Kidney capillary endothelial cell (primary cell): ENCODE data around the gene NDUFV3.
"Not testable (repeated sequence)": the region's sequence is repeated elsewhere in the genome, so short reads cannot be mapped to it uniquely, and the experiment has no call there.

Source experiments
- DNase-seq: peaks from one replicate; pipeline ENCODE4 v3.0.0-alpha.2; 2018; ENCODE audit warnings: low spot score

NDUFV3 gene

DNA sequence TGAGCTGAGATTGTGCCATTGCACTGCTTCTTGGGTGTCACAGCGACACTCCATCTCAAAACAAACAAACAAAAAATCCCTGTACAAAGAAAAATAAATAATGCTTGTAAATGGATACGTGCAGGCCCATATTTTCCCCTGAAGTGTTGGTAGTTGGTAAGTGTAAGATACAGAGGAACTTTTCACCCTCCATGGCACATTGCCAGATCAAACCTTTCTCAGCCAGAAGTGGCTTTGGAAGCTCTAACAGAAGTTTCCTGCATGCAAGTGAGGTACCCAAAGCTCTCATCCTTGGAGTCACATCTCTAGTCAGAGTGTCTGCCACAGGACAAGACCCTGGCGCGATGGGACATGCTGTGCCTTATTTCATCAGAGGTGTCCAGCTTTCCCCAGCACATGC, 7.3 kb downstream of the NDUFV3 start:
- DNase-seq: no peak

DNA sequence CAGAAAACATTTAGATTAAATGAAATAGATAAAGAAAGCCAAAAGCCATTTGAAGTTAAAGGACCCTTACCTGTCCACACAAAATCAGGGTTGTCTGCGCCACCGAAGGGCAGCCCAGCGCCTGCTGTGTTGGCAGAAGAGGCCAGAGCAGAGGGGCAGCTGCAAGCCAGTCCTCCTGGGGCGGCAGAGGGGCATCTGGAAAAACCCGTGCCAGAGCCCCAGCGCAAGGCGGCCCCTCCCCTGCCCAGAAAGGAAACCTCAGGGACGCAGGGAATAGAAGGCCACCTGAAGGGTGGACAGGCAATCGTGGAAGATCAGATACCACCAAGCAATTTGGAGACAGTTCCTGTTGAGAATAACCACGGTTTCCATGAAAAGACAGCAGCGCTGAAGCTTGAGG, 10.7 kb downstream of the NDUFV3 start:
- no peak for DNase-seq

GRCh38 chr21:42905195-42905594, 12.1 kb downstream of the NDUFV3 start:
- no peak for DNase-seq

- DNase-seq: no peak
These were observed 13.1 kb downstream of the NDUFV3 start for GRCh38 chr21:42906233-42906632.

DNA sequence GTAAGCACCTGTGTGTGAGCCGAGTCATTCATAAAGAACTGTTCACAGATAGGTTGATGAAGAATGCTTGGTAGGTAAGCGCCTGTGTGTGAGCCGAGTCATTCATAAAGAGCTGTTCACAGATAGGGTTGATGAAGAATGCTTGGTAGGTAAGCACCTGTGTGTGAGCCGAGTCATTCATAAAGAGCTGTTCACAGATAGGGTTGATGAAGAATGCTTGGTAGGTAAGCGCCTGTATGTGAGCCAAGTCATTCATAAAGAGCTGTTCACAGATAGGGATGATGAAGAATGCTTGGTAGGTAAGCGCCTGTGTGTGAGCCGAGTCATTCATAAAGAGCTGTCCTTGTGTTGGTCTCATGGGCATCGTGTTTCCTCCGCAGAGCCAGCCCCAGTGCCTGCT, 15.4 kb downstream of the NDUFV3 start:
- DNase-seq: not testable (repeated sequence)

- not testable (repeated sequence) for DNase-seq
These were observed 18.8 kb downstream of the NDUFV3 start for GRCh38 chr21:42911920-42912319.

GRCh38 chr21:42913476-42913875, 20.4 kb downstream of the NDUFV3 start:
- DNase-seq: no peak

- DNase-seq: no peak
These were observed 25.2 kb downstream of the NDUFV3 start for GRCh38 chr21:42918291-42918690.

- no peak for DNase-seq
These were observed 28.8 kb downstream of the NDUFV3 start for GRCh38 chr21:42921927-42922326.

DNA sequence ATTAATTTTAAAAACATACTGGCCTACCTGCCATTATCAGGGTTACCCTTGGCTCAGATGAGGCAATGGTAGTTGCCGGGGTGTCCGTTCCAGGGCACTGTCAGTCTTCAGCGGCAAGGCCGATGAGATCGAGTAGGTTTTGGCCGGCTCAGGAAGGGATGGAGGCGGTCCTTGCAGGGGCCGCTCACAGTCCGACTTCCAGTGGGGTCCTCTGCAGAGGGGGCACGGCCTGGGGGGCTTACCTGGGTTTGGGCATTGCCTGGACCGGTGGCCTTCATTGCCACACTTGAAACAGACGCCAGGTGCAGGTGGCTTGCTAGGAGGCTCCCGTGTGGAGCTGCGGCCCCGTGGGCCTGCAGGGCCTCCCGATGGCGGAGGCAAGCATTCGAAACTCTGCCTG, 29.8 kb downstream of the NDUFV3 start:
- no peak for DNase-seq

DNA sequence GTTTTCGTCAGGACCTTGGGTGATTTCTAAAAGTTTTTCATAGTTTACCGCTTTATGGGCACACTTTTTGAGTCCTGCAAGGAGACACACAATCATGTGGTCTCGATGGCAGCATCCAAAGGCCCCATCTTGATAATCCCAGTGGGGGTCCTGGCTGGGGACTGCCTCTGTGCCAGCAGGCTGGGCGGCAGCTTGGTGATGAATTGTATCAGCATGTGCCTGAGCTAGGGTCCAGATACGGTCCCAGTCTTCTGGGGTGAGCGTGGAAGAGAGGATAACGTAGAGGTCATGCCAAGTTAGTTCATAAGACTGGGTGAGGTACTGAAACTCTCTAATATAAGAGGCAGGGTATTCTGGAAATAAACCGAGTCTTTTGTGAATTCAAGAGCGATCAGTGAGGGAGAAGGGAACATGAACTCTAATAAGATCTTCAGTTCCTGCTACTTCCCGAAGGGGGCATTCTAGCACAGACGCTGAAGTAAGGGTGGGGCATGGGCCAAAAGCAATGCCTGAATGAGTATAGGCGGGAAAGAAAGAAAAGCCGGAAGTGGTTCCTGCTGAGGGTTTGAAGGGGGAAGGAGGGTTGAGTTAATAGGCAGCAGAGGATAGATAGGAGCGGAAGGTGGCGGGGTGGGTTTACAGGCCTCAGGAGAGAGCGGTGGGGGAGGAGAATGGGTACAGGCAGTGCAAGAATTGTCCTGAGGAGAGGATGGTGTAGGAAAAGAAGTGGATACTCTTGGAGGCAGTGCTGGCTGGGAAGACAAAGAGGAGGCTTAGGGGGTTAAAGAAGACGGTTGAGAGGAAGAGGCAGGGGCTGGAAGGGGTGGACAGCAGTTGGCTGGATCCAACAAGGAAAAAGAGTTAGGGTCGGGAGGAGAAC, 30.7 kb downstream of the NDUFV3 start:
- peak; percentile 74 for DNase-seq

- DNase-seq: no peak
These were observed 31.3 kb downstream of the NDUFV3 start for GRCh38 chr21:42924433-42924751.

DNA sequence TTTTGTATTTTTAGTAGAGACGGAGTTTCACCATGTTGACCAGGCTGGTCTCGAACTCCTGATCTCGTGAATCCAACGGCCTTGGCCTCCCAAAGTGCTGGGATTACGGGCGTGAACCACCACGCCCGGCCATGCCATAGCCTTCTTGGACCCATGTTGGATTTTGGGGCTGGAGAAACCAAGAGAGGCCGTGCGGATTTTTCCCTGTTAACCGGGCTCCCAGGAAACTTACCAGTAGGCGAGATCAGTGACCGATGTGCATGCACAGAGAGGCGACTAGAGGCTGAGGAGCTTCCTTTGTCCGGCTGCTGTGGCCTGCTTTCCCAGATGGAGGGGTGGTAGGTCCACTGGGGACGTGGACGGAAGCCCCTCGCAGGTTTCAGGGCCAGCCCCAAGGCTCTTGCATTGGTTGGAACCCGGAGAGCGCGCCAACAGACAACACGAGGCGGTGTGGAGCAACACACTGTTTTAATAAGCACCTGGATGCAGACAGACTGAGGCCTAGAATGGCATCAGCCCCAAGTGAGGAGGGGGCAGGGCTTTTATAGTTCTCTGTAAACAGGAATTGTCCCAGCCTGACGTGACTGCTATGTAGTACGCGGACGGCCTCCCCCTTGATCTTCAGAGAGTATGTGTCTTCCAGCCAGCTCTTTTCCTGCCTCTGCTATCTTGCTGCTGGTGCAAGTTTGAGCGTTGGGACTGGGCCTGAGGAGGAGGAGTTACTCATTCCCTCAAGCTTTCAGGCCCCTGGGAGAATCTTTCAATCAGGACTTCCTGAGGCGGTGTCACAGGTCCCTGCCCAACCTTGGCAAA, 32.2 kb downstream of the NDUFV3 start, which contains the start of gene ERVH48-1:
TSS of gene ERVH48-1 (minus strand) at position 517 of the 813 bp plus-strand sequence. CDS start 6,624 bp downstream, outside the sequence.
- DNase-seq: no peak

DNA sequence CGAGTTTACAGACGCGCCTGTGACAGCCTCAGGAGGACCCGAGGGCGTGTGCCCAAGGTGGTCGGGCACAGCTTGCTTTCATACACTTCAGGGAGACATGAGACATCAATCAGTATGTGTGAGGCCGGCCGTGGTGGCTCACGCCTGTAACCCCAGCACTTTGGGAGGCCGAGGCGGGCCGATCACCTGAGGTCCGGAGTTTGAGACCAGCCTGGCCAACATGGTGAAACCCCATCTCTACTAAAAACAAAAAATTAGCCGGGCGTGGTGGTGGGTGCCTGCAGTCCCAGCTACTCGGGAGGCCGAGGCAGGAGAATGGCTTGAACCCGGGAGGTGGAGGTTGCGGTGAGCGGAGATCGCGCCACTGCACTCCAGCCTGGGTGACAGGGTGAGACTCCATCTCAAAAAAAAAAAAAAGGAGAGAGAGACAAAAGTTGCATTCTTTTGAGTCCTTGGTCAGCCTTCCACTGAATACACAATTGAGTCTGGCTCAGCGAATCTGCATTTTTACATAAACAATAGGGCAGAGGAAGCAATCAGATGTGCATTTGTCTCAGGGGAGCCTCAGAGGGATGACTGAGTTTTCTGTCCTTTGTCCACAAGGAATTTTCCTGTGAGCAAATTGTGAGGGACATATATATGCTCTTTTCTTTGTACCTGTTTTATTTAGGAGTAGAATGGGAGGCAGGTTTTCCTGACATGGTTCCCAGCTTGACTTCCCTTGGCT, 34.5 kb downstream of the NDUFV3 start:
- DNase-seq: not testable (repeated sequence)

GRCh38 chr21:42929969-42930368, 36.9 kb downstream of the NDUFV3 start:
- no peak for DNase-seq

DNA sequence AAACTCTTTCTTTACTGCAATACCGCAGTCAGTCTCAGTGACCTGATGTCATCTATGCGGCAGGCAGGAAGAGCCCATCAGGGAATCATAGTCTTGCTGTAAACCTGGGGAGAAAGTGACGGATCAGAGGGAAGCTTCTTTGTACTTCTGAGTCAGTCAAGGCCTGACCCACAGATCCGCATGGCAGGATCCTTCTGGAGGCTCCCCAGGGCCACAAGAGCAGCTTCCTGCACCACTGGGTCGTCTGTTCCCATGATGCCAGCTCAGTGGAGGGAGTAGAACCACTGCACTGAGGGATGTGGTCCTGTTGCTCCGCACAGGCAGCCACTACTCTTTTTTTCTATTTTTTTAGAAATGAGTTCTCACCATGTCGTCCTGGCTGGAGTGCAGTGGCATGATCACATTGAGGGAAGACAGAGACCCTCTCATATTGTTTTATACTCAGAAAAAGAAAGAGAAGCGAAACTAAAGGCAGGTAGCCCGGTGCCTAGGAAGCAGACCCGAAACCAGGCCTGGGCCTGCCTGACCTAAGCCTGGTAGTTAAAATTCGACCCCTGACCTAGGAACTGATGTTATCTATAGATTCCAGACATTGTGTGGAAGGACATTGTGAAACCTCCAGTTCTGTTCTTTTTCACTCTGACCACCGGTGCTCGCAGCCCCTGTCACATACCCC, 38.6 kb downstream of the NDUFV3 start:
- no peak for DNase-seq

GRCh38 chr21:42932378-42933136, 39.4 kb downstream of the NDUFV3 start:
- DNase-seq: not testable (repeated sequence)

DNA sequence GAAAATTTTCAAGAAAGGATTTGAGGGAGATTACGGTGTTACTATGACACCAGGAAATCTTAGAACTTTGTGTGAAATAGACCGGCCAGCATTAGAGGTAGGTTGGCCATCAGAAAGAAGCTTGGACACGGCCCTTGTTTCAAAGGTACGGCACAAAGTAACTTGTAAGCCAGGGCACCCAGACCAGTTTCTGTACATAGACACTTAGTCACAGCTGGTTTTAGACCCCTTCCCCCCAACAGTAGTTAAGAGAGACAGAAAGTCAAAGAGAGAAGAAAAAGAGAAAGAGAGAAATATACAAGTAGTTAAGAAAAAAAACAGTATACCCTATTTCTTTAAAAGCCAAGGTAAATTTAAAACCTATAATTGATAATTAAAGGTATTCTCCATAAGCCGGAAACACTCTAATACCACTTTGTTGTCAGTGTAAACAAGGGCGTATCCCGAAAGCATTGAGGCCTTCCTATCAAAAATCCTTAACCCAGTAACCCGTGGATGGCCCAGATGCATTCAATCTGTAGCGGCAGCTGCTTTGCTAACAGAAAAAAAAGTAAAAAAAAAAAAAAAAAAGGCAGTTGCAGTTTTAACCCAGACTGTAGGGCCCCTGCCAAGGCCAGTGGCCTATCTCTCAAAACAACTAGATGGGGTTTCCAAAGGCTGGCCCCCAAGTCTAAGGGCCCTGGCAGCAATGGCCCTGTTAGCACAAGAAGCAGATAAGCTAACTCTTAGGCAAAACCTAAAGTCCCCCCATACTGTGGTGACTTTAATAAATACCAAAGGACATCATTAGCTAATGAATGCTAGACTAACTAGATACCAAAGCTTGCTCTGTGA, 40.2 kb downstream of the NDUFV3 start:
- not testable (repeated sequence) for DNase-seq

- not testable (repeated sequence) for DNase-seq
These were observed 40.9 kb downstream of the NDUFV3 start for GRCh38 chr21:42933973-42934372.

DNA sequence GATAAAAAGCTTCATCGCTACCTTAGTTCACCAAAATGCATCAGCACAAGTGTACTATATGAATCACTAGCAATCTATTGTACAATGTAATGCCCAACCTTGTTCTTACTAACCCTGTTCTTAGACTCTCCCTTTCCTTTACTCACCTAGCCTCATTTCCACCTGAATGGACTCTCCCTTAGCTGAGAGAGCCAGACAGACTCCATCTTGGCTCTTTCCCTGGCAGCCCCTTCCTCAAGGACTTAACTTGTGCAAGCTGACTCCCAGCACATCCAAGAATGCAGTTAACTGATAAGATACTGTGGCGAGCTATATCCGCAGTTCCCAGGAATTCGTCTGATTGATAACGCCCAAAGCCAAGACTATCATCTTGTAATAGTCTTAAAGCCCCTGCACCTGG, 43.3 kb downstream of the NDUFV3 start:
- not testable (repeated sequence) for DNase-seq
